ENCODE data around the gene RPL32. TPM values are rescaled to one million over a fixed set of nuclear protein-coding genes. Genes with fewer than 3 reads are reported as not detected.
A peak's percentile ranks its signal among the peaks of the same experiment; 100 is the strongest.

The RPL32 gene
- total RNA-seq, 1 donor from 2014 or later: 1,821 TPM

- Histone ChIP-seq H3K4me3 (peak overlapping the region; percentile 20 to 30), H3K9me3 (no peaks in the 10 kb centered on the region), H3K27me3 (no peaks in the 10 kb centered on the region), H3K27ac (no peak overlapping the region), H3K36me3 (no peaks in the 10 kb centered on the region), H3K4me1 (peaks cover 3 to 15% of the 10 kb centered on the region in 2 donors)
- intact Hi-C loops (cut with DNase I): loop anchor here (2.0 to 10.0 kb wide), 3 partner anchors 28 to 586 kb away; partner anchors contain the start of gene RPL32
- TF ChIP-seq, protein P1, sequence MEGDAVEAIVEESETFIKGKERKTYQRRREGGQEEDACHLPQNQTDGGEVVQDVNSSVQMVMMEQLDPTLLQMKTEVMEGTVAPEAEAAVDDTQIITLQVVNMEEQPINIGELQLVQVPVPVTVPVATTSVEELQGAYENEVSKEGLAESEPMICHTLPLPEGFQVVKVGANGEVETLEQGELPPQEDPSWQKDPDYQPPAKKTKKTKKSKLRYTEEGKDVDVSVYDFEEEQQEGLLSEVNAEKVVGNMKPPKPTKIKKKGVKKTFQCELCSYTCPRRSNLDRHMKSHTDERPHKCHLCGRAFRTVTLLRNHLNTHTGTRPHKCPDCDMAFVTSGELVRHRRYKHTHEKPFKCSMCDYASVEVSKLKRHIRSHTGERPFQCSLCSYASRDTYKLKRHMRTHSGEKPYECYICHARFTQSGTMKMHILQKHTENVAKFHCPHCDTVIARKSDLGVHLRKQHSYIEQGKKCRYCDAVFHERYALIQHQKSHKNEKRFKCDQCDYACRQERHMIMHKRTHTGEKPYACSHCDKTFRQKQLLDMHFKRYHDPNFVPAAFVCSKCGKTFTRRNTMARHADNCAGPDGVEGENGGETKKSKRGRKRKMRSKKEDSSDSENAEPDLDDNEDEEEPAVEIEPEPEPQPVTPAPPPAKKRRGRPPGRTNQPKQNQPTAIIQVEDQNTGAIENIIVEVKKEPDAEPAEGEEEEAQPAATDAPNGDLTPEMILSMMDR (IDR thresholded peaks at IDR 0.05): no peak
- no peak for DNase-seq (ENCODE audit: low spot score in 2 of 2)
Observed at GRCh38 chr3:12869035-12869621, 27.8 kb upstream of the RPL32 start.

DNA sequence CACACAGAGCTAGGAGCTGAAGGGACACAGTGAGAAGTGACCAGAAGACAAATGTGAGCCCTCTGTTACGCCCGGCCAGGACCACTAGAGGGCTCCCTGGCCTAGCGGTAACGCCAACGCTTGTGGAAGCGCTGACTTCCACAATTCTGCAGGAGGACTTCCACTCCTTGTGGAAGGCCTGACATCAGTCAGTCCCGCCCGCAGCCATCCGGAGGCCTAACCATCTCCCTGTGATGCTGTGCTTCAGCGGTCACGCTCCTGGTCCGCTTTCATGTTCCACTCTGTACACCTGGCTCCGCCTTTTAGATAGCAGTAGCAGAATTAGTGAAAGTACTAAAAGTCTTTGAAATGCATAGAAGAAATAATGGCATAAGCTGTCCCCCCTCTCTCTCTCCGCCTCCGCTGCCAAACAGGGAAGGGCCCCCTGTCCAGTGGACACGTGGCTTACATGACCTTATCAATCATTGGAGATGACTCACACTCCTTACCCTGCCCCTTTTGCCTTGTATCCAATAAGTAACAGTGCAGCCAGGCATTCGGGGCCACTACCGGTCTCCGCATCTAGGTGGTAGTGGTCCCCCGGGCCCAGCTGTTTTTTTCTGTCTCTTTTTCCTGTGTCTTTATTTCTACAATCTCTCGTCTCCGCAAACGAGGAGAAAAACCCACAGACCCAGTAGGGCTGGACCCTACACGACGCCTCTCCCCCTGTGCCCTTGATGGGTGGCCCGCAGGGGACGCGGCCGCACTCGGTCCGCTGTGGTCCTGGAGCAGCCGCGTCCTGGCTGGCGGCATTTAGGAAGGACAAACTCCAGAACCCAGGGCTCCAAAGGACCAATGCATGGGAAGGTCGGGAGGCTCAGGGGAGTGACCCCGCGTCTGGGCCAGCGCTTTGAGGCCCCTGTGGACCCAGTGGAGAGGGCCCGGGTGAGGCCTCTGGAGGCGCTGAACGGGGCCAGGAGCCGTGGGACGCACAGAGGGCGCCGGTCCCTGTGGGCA lies 27.0 kb upstream of the RPL32 start:
- Histone ChIP-seq H3K36me3 (no peaks in the 10 kb centered on the region), H3K9me3 (no peaks in the 10 kb centered on the region), H3K4me3 (peak overlapping the region; percentile 20 to 30), H3K4me1 (peaks cover 3 to 15% of the 10 kb centered on the region in 2 donors), H3K27me3 (no peaks in the 10 kb centered on the region), H3K27ac (no peak overlapping the region)
- TF ChIP-seq, protein P1 (IDR thresholded peaks at IDR 0.05): peak; percentile 90 to 96 (median 91)
- intact Hi-C loops (cut with DNase I): loop anchor here (1.0 to 10.0 kb wide), 5 partner anchors 24 to 586 kb away; partner anchors contain the start of gene RPL32
- peak; percentile 53 to 94 for DNase-seq (ENCODE audit: low spot score in 2 of 2)

DNA sequence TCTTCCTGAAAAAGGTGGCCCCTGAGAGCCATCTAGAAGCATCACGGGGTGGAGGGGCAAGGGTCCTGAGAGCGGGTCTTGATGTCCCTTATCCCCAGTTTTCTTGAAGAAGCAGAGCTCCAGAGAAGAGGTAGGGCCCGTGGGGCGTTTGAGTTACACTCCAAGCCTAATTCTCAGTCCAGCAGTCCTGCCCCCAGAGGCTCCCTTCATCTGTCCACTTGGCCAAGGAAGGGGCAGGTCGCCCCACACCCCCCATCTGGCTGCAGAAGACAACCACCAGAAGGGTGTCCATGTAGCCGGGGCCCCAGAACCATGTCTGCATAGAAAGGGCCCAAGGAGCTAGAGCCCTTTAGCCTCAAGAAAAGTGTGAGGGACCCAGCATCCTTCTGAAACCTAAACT lies 25.5 kb upstream of the RPL32 start:
- H3K27ac ChIP-seq: no peak overlapping the region
- TF ChIP-seq, protein P1 (IDR thresholded peaks at IDR 0.05): no peak
- H3K4me3 ChIP-seq: no peak overlapping the region
- H3K27me3 ChIP-seq: no peaks in the 10 kb centered on the region
- intact Hi-C loops (cut with DNase I): loop anchor here (10.0 kb wide), 1 partner anchor 588 kb away; no protein-coding TSS in a partner anchor
- H3K9me3 ChIP-seq: no peaks in the 10 kb centered on the region
- no peak for DNase-seq (ENCODE audit: low spot score in 2 of 2)
- H3K4me1 ChIP-seq: peaks cover 3 to 15% of the 10 kb centered on the region in 2 donors
- H3K36me3 ChIP-seq: no peaks in the 10 kb centered on the region

- H3K4me3 ChIP-seq: no peak overlapping the region
- no peak overlapping the region for H3K27ac ChIP-seq
- H3K9me3 ChIP-seq: no peaks in the 10 kb centered on the region
- TF ChIP-seq, protein P1 (IDR thresholded peaks at IDR 0.05): no peak
- peaks cover 3 to 7% of the 10 kb centered on the region in 2 donors for H3K4me1 ChIP-seq
- intact Hi-C loops (cut with DNase I): loop anchor here (10.0 kb wide), 1 partner anchor 590 kb away; no protein-coding TSS in a partner anchor
- H3K36me3 ChIP-seq: no peaks in the 10 kb centered on the region
- no peak for DNase-seq (ENCODE audit: low spot score in 2 of 2)
- no peaks in the 10 kb centered on the region for H3K27me3 ChIP-seq
Observed at GRCh38 chr3:12865271-12865670, 23.9 kb upstream of the RPL32 start.

- Histone ChIP-seq H3K4me3 (no peak overlapping the region), H3K36me3 (no peaks in the 10 kb centered on the region), H3K4me1 (no peaks in the 10 kb centered on the region), H3K9me3 (no peaks in the 10 kb centered on the region), H3K27me3 (no peaks in the 10 kb centered on the region), H3K27ac (no peak overlapping the region)
- intact Hi-C loops (cut with DNase I): loop anchor here (10.0 kb wide), 1 partner anchor 592 kb away; no protein-coding TSS in a partner anchor
- TF ChIP-seq, protein P1 (IDR thresholded peaks at IDR 0.05): no peak
- DNase-seq (ENCODE audit: low spot score in 2 of 2): no peak
Observed at GRCh38 chr3:12862387-12862786, 21.0 kb upstream of the RPL32 start.
